HFFc6 (cell line): ENCODE results near the gene CRABP1. TPM values are rescaled to one million over a fixed set of nuclear protein-coding genes. Genes with fewer than 3 reads are reported as not detected.

ENCODE experiments used
- DNase-seq: peaks from one replicate; pipeline ENCODE4 v3.0.0-alpha.2; 2018
- H3K27ac Mint-ChIP-seq: 2 replicates; pipeline ENCODE4 v1.8.0; 2020; ENCODE audit warnings: mild to moderate bottlenecking, mixed read lengths
- H3K27me3 Mint-ChIP-seq: 2 replicates; pipeline ENCODE4 v1.8.0; 2021; ENCODE audit warnings: mild to moderate bottlenecking, moderate library complexity, mixed read lengths; ENCODE audit not compliant: insufficient read depth
- H3K36me3 Mint-ChIP-seq: 2 replicates; pipeline ENCODE4 v1.8.0; 2021; ENCODE audit warnings: low read depth, mixed read lengths
- H3K4me1 Mint-ChIP-seq: 2 replicates; pipeline ENCODE4 v1.8.0; 2020; ENCODE audit warnings: low read depth, mixed read lengths
- H3K4me3 Mint-ChIP-seq: 2 replicates; pipeline ENCODE4 v1.8.0; 2020; ENCODE audit warnings: mild to moderate bottlenecking, moderate library complexity, mixed read lengths
- H3K9me3 Mint-ChIP-seq: 2 replicates; pipeline ENCODE4 v1.8.0; 2020; ENCODE audit warnings: mild to moderate bottlenecking, mixed read lengths
- CTCF ChIP-seq: fragments of 200-600 bp; sonication (generic); IDR thresholded peaks from 2 replicates; pipeline ENCODE4 v1.5.0; 2021; ENCODE audit warnings: antibody characterized with exemption, mild to moderate bottlenecking
- total RNA-seq, 6 experiments: library from RNA; stranded (reverse); fragmentation: NEBNext Ultra II Directional; extraction: Animal tissue kit (Norgen Biotek cat#: 25700); gene quantifications; 2 replicates in 1 of 6; 3 replicates in 5 of 6; pipeline ENCODE4 v1.2.3, GENCODE V29; 2021

Gene CRABP1
- total RNA-seq, 6 experiments from 2014 or later, result not detected

- H3K27me3 Mint-ChIP-seq, result peaks cover 31% of the 10 kb centered on the region
Observed at GRCh38 chr15:78364233-78364632, 24.1 kb downstream of the CRABP1 start.

GRCh38 chr15:78365917-78366316, 25.8 kb downstream of the CRABP1 start:
- peaks cover 18% of the 10 kb centered on the region for H3K27me3 Mint-ChIP-seq
- no peak for TF ChIP-seq CTCF
- H3K4me3 Mint-ChIP-seq, result no peak overlapping the region
- H3K4me1 Mint-ChIP-seq, result peaks cover 16% of the 10 kb centered on the region
- H3K36me3 Mint-ChIP-seq, result no peaks in the 10 kb centered on the region
- no peak overlapping the region for H3K27ac Mint-ChIP-seq
- DNase-seq, result no peak
- no peaks in the 10 kb centered on the region for H3K9me3 Mint-ChIP-seq

More at GRCh38 chr15:78364233-78364632, 24.1 kb downstream of the CRABP1 start:
- Mint-ChIP-seq H3K27ac (no peak overlapping the region), H3K9me3 (no peaks in the 10 kb centered on the region), H3K4me3 (no peak overlapping the region), H3K36me3 (no peaks in the 10 kb centered on the region), H3K4me1 (peaks cover 16% of the 10 kb centered on the region)
- DNase-seq, result no peak
- TF ChIP-seq CTCF, result no peak

- DNase-seq, result no peak
- no peak overlapping the region for H3K27ac Mint-ChIP-seq
- no peaks in the 10 kb centered on the region for H3K9me3 Mint-ChIP-seq
- peaks cover 18% of the 10 kb centered on the region for H3K27me3 Mint-ChIP-seq
- no peak for TF ChIP-seq CTCF
- H3K4me3 Mint-ChIP-seq, result no peak overlapping the region
- no peaks in the 10 kb centered on the region for H3K36me3 Mint-ChIP-seq
- H3K4me1 Mint-ChIP-seq, result peaks cover 16% of the 10 kb centered on the region
Observed at GRCh38 chr15:78366342-78366741, 26.2 kb downstream of the CRABP1 start.

GRCh38 chr15:78368651-78369050, 28.5 kb downstream of the CRABP1 start:
- Mint-ChIP-seq H3K4me3 (no peak overlapping the region), H3K9me3 (no peaks in the 10 kb centered on the region), H3K4me1 (peaks cover 5% of the 10 kb centered on the region), H3K27me3 (peaks cover 25% of the 10 kb centered on the region), H3K36me3 (no peaks in the 10 kb centered on the region), H3K27ac (no peak overlapping the region)
- no peak for DNase-seq
- no peak for TF ChIP-seq CTCF

- H3K36me3 Mint-ChIP-seq, result no peaks in the 10 kb centered on the region
- peaks cover 21% of the 10 kb centered on the region for H3K27me3 Mint-ChIP-seq
- H3K4me3 Mint-ChIP-seq, result no peak overlapping the region
- no peak overlapping the region for H3K27ac Mint-ChIP-seq
- peaks cover 4% of the 10 kb centered on the region for H3K4me1 Mint-ChIP-seq
- no peak for TF ChIP-seq CTCF
- DNase-seq, result no peak
- H3K9me3 Mint-ChIP-seq, result no peaks in the 10 kb centered on the region
Observed at GRCh38 chr15:78369161-78369560, 29.0 kb downstream of the CRABP1 start.

GRCh38 chr15:78370013-78370412, 29.9 kb downstream of the CRABP1 start:
- Mint-ChIP-seq H3K36me3 (no peaks in the 10 kb centered on the region), H3K4me3 (no peak overlapping the region), H3K27me3 (peaks cover 18% of the 10 kb centered on the region), H3K4me1 (peaks cover 4% of the 10 kb centered on the region; the same call in 1 of the 2 replicates), H3K27ac (no peak overlapping the region), H3K9me3 (no peaks in the 10 kb centered on the region)
- no peak for DNase-seq
- no peak for TF ChIP-seq CTCF
